Calu3 (cell line): Measurements from ENCODE around the gene EZR. TPM values are rescaled to one million over a fixed set of nuclear protein-coding genes. Genes with fewer than 3 reads are reported as not detected.

Source experiments
- BruUV-seq: library from RNA; stranded (reverse); fragments of 400-500 nt; replicated peaks from 2 replicates; lab custom pipeline; 2021; lab: Mats Ljungman, UMichigan
- CTCF ChIA-PET: fragments of 300-600 bp; sonication (Branson Sonifier 250); formaldehyde crosslinking; loops from one replicate; lab custom pipeline; 2022; ENCODE audit warnings: antibody characterized with exemption; lab: Charles Lee
- DNase-seq: peaks from one replicate; pipeline ENCODE4 v3.0.0; 2022
- H3K27ac Mint-ChIP-seq: one replicate; pipeline ENCODE4 v1.8.0; 2022; ENCODE audit warnings: mixed read lengths; ENCODE audit not compliant: unreplicated experiment
- H3K27me3 Mint-ChIP-seq: one replicate; pipeline ENCODE4 v1.8.0; 2022; ENCODE audit warnings: mixed read lengths; ENCODE audit not compliant: unreplicated experiment
- H3K36me3 Mint-ChIP-seq: one replicate; pipeline ENCODE4 v1.8.0; 2022; ENCODE audit warnings: mild to moderate bottlenecking, moderate library complexity, mixed read lengths; ENCODE audit not compliant: insufficient read depth, unreplicated experiment
- H3K4me1 Mint-ChIP-seq: one replicate; pipeline ENCODE4 v1.8.0; 2022; ENCODE audit warnings: mild to moderate bottlenecking, low read depth, mixed read lengths; ENCODE audit not compliant: unreplicated experiment
- H3K4me3 Mint-ChIP-seq: one replicate; pipeline ENCODE4 v1.8.0; 2022; ENCODE audit warnings: mild to moderate bottlenecking, low read depth, moderate library complexity, mixed read lengths; ENCODE audit not compliant: unreplicated experiment
- H3K9me3 Mint-ChIP-seq: one replicate; pipeline ENCODE4 v1.8.0; 2022; ENCODE audit warnings: low read depth, mixed read lengths; ENCODE audit not compliant: unreplicated experiment
- CTCF ChIP-seq: fragments of 200-600 bp; IDR thresholded peaks from one replicate; pipeline ENCODE4 v1.8.0; 2022; ENCODE audit warnings: antibody characterized with exemption; ENCODE audit not compliant: unreplicated experiment
- intact Hi-C: fragments of 100-400 bp; cut with micrococcal nuclease; formaldehyde crosslinking; loops from one replicate; pipeline ENCODE4 v1.10.0; 2022; ENCODE audit not compliant: unreplicated experiment
- total RNA-seq: library from RNA; stranded (reverse); gene quantifications from 2 replicates; pipeline ENCODE4 v1.2.3, GENCODE V29; 2022

Gene EZR
- total RNA-seq, 1 experiment from 2014 or later: 935 TPM

- no TSS peak for BruUV-seq
- Mint-ChIP-seq H3K36me3 (peaks cover 100% of the 10 kb centered on the region), H3K27me3 (no peaks in the 10 kb centered on the region), H3K9me3 (no peaks in the 10 kb centered on the region), H3K4me1 (peaks cover 88% of the 10 kb centered on the region), H3K4me3 (peak overlapping the region; percentile 44), H3K27ac (peak overlapping the region; percentile 92)
- CTCF ChIA-PET: no interaction called here
- intact Hi-C loops: no loop called here
- TF ChIP-seq CTCF: no peak
- DNase-seq: no peak
Observed at GRCh38 chr6:158783851-158784250, 35.3 kb downstream of the EZR start.

- CTCF ChIA-PET: no interaction called here
- Mint-ChIP-seq H3K9me3 (no peaks in the 10 kb centered on the region), H3K27ac (peak overlapping the region; percentile 92), H3K4me3 (peak overlapping the region; percentile 44), H3K36me3 (peaks cover 100% of the 10 kb centered on the region), H3K27me3 (no peaks in the 10 kb centered on the region), H3K4me1 (peaks cover 89% of the 10 kb centered on the region)
- TF ChIP-seq CTCF: no peak
- no TSS peak for BruUV-seq
- intact Hi-C loops: no loop called here
- DNase-seq: no peak
Observed at GRCh38 chr6:158783167-158783450, 36.1 kb downstream of the EZR start.

GRCh38 chr6:158782432-158783166 is 36.6 kb downstream of the EZR start:
- BruUV-seq: no TSS peak
- Mint-ChIP-seq H3K36me3 (peaks cover 100% of the 10 kb centered on the region), H3K27ac (peak overlapping the region; percentile 92), H3K4me1 (peaks cover 90% of the 10 kb centered on the region), H3K27me3 (no peaks in the 10 kb centered on the region), H3K9me3 (no peaks in the 10 kb centered on the region), H3K4me3 (peak overlapping the region; percentile 44)
- TF ChIP-seq CTCF: no peak
- CTCF ChIA-PET: no interaction called here
- no peak for DNase-seq
- intact Hi-C loops: no loop called here

GRCh38 chr6:158781692-158782373 is 37.3 kb downstream of the EZR start:
- intact Hi-C loops: no loop called here
- H3K4me1 Mint-ChIP-seq: peaks cover 90% of the 10 kb centered on the region
- CTCF ChIA-PET: interaction anchor here (0.7 to 1.1 kb wide), 2 partner anchors 10 to 77 kb away, joined by 3 read pairs; no protein-coding TSS in a partner anchor
- peaks cover 100% of the 10 kb centered on the region for H3K36me3 Mint-ChIP-seq
- no peaks in the 10 kb centered on the region for H3K27me3 Mint-ChIP-seq
- H3K27ac Mint-ChIP-seq: peak overlapping the region; percentile 92
- no peak for TF ChIP-seq CTCF
- BruUV-seq: no TSS peak
- peak overlapping the region; percentile 44 for H3K4me3 Mint-ChIP-seq
- no peaks in the 10 kb centered on the region for H3K9me3 Mint-ChIP-seq
- no peak for DNase-seq
